CD4-positive, alpha-beta memory T cell (primary cell): ENCODE results near the gene AFDN. TPM values are rescaled to one million over a fixed set of nuclear protein-coding genes. Genes with fewer than 3 reads are reported as not detected.

Experiments
- CTCF ChIA-PET: fragments of 350-600 bp; sonication (Branson Sonifier 250); formaldehyde crosslinking; loops from one replicate; lab custom pipeline; 2021; ENCODE audit warnings: inconsistent platforms; ENCODE audit not compliant: partially characterized antibody; lab: Charles Lee
- POLR2A ChIA-PET: fragments of 350-600 bp; sonication (Branson Sonifier 250); formaldehyde crosslinking; loops from one replicate; lab custom pipeline; 2021; ENCODE audit not compliant: partially characterized antibody; lab: Charles Lee
- DNase-seq, 5 donors: peaks; one replicate each; pipeline versions ENCODE4 v3.0.0 to v3.0.0-alpha.2; 2020 to 2022; ENCODE audit warnings: mixed read lengths in 1 of 5
- H3K27ac ChIP-seq: one replicate; pipeline ENCODE4 v1.7.0; 2013; ENCODE audit warnings: low read depth, low read length
- H3K27me3 ChIP-seq: 2 replicates; pipeline ENCODE4 v1.7.0; 2013; ENCODE audit warnings: mild to moderate bottlenecking, low read length, moderate library complexity; ENCODE audit not compliant: insufficient read depth
- H3K36me3 ChIP-seq: 2 replicates; pipeline ENCODE4 v1.7.0; 2013; ENCODE audit warnings: mild to moderate bottlenecking, low read length, moderate library complexity; ENCODE audit not compliant: insufficient read depth
- H3K4me1 ChIP-seq: 2 replicates; pipeline ENCODE4 v1.7.0; 2013; ENCODE audit warnings: mild to moderate bottlenecking, low read length, moderate library complexity; ENCODE audit not compliant: insufficient read depth
- H3K4me3 ChIP-seq, 2 donors: one replicate each; pipeline ENCODE4 v1.7.0; 2013; ENCODE audit warnings: low read length in 2 of 2, mild to moderate bottlenecking in 1 of 2
- H3K9me3 ChIP-seq, 2 donors: one replicate each; pipeline ENCODE4 v1.7.0; 2013; ENCODE audit warnings: low read length in 2 of 2, control low read depth in 1 of 2; ENCODE audit not compliant: control insufficient read depth in 1 of 2
- H3K27ac Mint-ChIP-seq, 7 donors: one replicate each; pipeline ENCODE4 v1.8.0; 2020 to 2021; ENCODE audit warnings: mixed read lengths in 7 of 7, mild to moderate bottlenecking in 6 of 7, inconsistent platforms in 3 of 7, moderate library complexity in 3 of 7
- H3K27me3 Mint-ChIP-seq, 2 donors: one replicate each; pipeline ENCODE4 v1.8.0; 2020 to 2021; ENCODE audit warnings: mixed read lengths in 2 of 2
- H3K36me3 Mint-ChIP-seq, 2 donors: one replicate each; pipeline ENCODE4 v1.8.0; 2020 to 2021; ENCODE audit warnings: mixed read lengths in 2 of 2, inconsistent platforms in 1 of 2, mild to moderate bottlenecking in 1 of 2
- H3K4me1 Mint-ChIP-seq, 4 donors: one replicate each; pipeline ENCODE4 v1.8.0; 2020 to 2021; ENCODE audit warnings: mixed read lengths in 4 of 4, mild to moderate bottlenecking in 1 of 4
- H3K4me3 Mint-ChIP-seq, 8 donors: one replicate each; pipeline ENCODE4 v1.8.0; 2020 to 2021; ENCODE audit warnings: mixed read lengths in 8 of 8, mild to moderate bottlenecking in 7 of 8, moderate library complexity in 6 of 8, inconsistent platforms in 3 of 8
- H3K9me3 Mint-ChIP-seq, 8 donors: one replicate each; pipeline ENCODE4 v1.8.0; 2020 to 2021; ENCODE audit warnings: mixed read lengths in 8 of 8, mild to moderate bottlenecking in 5 of 8, inconsistent platforms in 3 of 8, moderate library complexity in 1 of 8
- intact Hi-C: fragments of 100-400 bp; cut with micrococcal nuclease; formaldehyde crosslinking; loops from one replicate; pipeline ENCODE4 v1.15.1; 2023
- polyA plus RNA-seq, 2 donors: library from polyadenylated mRNA; unstranded; fragments of 300-500 nt; fragmentation: Illumina TruSeq; gene quantifications; one replicate each; pipeline ENCODE4 v1.2.3, GENCODE V29; 2021
- total RNA-seq, 2 experiments: library from RNA; stranded (reverse); gene quantifications; one replicate each; pipeline ENCODE4 v1.2.3, GENCODE V29; 2021

The AFDN gene
- total and polyA plus RNA-seq, 4 experiments from 2014 or later, result 1.4 to 24.3 (median 15.3) TPM

DNA sequence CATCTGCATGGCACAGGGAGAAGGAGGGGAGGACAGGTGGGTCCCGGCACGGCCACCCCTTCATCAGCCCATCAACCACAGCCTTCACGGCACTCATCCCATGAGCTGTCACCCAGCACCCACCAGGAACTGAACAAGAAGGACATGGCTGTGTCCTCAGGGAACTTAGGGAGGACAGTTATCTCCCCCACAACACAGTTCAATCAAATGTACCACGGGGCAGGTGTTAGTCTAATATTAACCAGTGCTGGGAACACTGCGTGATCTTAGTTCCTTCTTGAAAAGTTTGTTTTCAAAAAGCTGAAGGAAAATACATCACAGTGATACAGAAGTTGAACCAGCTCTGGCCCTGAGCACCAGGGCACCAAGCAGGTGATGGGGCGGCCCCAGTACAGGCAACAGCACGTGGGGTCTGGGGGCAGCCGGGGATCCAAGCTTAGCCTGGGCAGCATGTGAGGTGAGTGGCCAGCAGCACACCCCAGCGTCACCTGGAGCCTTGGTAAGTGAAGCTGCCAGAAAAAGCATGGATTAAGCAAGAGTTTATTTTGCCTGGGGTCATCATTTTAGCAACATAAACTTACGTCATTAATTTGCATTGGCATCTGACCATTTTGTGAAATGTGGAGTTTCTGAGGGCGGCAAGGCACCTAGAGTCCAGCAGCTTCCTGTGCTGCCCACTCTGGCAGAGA is 35.5 kb upstream of the AFDN start:
- Mint-ChIP-seq H3K27ac (no peak overlapping the region), H3K36me3 (no peaks in the 10 kb centered on the region), H3K27me3 (peaks cover 12 to 27% of the 10 kb centered on the region in 2 donors), H3K9me3 (no peaks in the 10 kb centered on the region), H3K4me3 (no peak overlapping the region), H3K4me1 (peaks cover 5 to 6% (median 5%) of the 10 kb centered on the region in 4 donors)
- peaks cover 4% of the 10 kb centered on the region for H3K27me3 ChIP-seq
- intact Hi-C loops, result no loop called here
- no peak overlapping the region for H3K27ac ChIP-seq
- no peaks in the 10 kb centered on the region for H3K9me3 ChIP-seq
- ChIA-PET POLR2A (no interaction called here), CTCF (interaction anchor here (0.5 kb wide), 1 partner anchor 76 kb away, joined by 4 read pairs; no protein-coding TSS in a partner anchor)
- H3K4me3 ChIP-seq, result no peak overlapping the region
- no peaks in the 10 kb centered on the region for H3K4me1 ChIP-seq
- no peaks in the 10 kb centered on the region for H3K36me3 ChIP-seq
- DNase-seq, result no peak

DNA sequence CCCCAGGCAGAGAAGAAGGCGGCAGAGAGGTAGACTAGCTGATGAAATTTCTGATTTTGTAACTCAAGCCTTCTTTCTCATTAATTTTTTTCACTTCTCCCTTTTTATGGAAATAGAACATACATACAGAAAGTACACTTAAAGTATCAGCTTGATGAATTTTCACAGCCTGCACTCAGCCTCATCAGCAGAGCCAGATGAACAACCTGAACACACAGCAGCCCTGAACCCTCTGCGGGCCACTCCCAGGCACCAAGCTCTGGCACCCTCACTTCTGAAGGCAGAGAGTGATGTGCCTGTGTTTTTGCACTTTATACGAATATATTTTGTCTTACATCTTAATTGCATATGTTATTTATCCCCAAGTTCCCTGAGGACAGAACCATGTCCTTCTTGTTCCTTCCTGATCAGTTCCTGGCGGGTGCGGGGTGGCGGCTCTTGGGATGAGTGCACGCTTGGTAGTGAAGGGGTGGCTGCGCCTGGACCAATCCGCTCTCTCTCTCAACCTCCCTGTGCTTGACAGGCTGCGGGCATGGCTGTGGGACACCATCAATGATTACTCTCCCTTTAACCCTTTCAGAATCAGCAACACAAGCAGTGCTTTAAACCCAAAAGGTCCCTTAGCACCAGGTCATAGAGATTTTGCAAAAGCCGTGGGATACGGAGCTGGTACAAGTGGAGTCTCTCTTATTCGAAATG is 34.8 kb upstream of the AFDN start:
- Histone ChIP-seq H3K4me3 (no peak overlapping the region), H3K9me3 (no peaks in the 10 kb centered on the region), H3K4me1 (no peaks in the 10 kb centered on the region), H3K27me3 (peaks cover 6% of the 10 kb centered on the region), H3K27ac (no peak overlapping the region), H3K36me3 (no peaks in the 10 kb centered on the region)
- Mint-ChIP-seq H3K27me3 (peaks cover 16 to 30% of the 10 kb centered on the region in 2 donors), H3K4me1 (peaks cover 5 to 9% (median 6%) of the 10 kb centered on the region in 4 donors), H3K9me3 (peaks cover 0 to 1% (median 0%) of the 10 kb centered on the region in 8 donors), H3K4me3 (no peak overlapping the region), H3K27ac (no peak overlapping the region), H3K36me3 (no peaks in the 10 kb centered on the region)
- ChIA-PET POLR2A (no interaction called here), CTCF (interaction anchor here (0.5 kb wide), 1 partner anchor 76 kb away, joined by 4 read pairs; no protein-coding TSS in a partner anchor)
- no peak for DNase-seq
- intact Hi-C loops, result no loop called here

DNA sequence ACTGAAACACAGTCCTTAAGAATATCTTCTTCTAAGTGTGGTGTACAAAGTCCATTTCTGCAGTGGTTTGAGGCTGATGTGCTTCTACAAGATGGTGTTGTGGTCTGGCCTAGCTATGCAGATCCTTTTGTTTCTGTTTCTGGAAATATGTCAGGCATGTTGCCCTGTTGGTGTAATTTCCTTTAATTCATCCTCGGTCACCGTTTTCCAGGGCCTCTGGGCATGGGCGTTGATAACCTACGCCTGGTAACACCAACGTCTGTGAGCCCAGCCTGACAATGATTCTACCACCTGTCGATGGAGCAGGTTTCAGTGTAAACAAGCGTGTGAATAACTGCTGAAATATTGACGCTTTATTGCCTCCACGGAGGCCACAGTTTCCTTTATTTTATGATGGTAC is 33.3 kb upstream of the AFDN start:
- Mint-ChIP-seq H3K9me3 (peaks cover 0 to 1% (median 0%) of the 10 kb centered on the region in 8 donors), H3K36me3 (no peaks in the 10 kb centered on the region), H3K27ac (no peak overlapping the region), H3K4me3 (no peak overlapping the region), H3K27me3 (peaks cover 23 to 37% of the 10 kb centered on the region in 2 donors), H3K4me1 (peaks cover 5 to 14% (median 6%) of the 10 kb centered on the region in 4 donors)
- Histone ChIP-seq H3K4me3 (no peak overlapping the region), H3K27me3 (peaks cover 10% of the 10 kb centered on the region), H3K4me1 (no peaks in the 10 kb centered on the region), H3K27ac (no peak overlapping the region), H3K9me3 (no peaks in the 10 kb centered on the region), H3K36me3 (no peaks in the 10 kb centered on the region)
- ChIA-PET POLR2A (no interaction called here), CTCF (no interaction called here)
- intact Hi-C loops, result no loop called here
- no peak for DNase-seq

DNA sequence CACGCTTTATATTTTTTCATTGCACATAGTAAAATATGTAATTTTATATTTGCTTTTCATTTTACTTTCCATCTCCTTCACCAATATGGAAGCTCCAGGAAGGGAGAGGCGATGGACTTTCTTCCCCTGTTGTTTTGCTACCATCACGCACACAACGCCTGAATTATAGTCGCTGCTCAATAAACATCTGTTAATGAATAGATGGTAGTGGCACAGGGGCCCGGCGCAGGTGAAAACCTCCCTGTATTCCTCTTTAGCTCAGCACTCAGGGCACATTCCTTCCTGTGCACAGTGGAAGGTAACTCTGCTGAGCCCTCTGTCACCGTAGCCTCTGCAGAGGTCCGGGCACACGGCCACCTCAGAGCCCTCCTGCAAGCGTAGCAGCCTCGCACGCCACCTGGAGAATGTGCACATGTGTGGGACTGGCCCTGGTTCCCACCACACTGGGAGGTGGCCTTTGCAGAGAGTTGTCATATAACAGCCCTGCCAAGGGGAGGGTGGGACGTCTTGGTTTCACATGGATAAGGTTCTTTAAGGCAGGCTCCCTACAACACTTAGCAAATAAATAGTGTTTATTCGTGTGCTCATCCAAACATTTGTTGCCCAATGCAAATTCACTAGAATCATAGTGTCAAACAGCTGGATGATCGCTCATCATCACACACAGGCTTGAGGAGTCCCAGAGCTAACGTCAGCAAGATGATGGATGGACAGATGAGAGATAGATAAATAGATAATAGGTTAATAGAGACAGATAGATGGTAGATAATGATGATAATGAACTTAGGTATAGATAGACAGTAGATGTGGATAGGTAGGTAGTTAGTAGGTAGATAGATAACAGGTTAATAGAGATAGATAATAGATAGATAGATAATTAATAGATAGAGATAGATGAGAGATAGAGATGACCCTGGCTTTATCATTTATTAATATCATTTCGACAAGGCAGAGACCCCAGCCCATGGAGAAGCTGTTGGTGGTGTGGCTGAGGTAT is 32.3 kb upstream of the AFDN start:
- Mint-ChIP-seq H3K4me3 (peak overlapping the region in 4 of 8 donors; percentile 4 to 57 (median 34)), H3K4me1 (peaks cover 5 to 14% (median 6%) of the 10 kb centered on the region in 4 donors), H3K9me3 (peaks cover 0 to 1% (median 0%) of the 10 kb centered on the region in 8 donors), H3K27ac (no peak overlapping the region), H3K27me3 (peaks cover 28 to 37% of the 10 kb centered on the region in 2 donors), H3K36me3 (no peaks in the 10 kb centered on the region)
- intact Hi-C loops, result no loop called here
- ChIA-PET CTCF (no interaction called here), POLR2A (no interaction called here)
- DNase-seq, result no peak
- Histone ChIP-seq H3K4me1 (no peaks in the 10 kb centered on the region), H3K27me3 (peaks cover 10% of the 10 kb centered on the region), H3K27ac (no peak overlapping the region), H3K9me3 (no peaks in the 10 kb centered on the region), H3K4me3 (no peak overlapping the region), H3K36me3 (no peaks in the 10 kb centered on the region)

DNA sequence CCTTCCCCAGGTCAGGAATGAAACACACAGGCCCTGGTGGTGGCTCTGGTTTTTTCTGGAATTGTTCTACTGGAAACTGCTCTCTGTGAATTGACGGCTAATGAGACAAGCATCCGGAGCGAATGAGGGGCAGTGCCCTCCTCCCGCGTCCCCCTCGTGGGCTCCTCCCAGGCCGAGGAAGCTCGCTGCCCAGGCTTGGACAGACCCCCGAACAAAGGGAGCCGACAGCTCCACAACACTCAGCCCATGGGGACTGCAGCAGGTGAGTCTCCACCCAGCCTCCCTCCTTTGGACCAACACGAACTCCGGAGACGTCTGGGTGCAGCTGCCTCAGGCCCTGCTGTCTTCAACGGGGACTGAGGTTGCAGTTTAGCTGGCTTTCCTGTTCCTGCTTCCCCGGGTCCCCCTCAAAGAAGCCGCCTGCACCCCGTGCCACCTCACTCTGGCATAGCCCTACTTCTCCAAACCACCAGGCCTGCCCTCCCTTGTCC is 31.3 kb upstream of the AFDN start:
- no peak for DNase-seq
- ChIA-PET POLR2A (no interaction called here), CTCF (no interaction called here)
- H3K4me1 ChIP-seq, result no peaks in the 10 kb centered on the region
- Mint-ChIP-seq H3K9me3 (peaks cover 0 to 1% (median 0%) of the 10 kb centered on the region in 8 donors), H3K27me3 (peaks cover 31 to 37% of the 10 kb centered on the region in 2 donors), H3K4me1 (peaks cover 5 to 14% (median 6%) of the 10 kb centered on the region in 4 donors), H3K27ac (no peak overlapping the region), H3K36me3 (no peaks in the 10 kb centered on the region), H3K4me3 (peak overlapping the region in 3 of 8 donors; percentile 17 to 53 (median 43))
- no peak overlapping the region for H3K4me3 ChIP-seq
- H3K27me3 ChIP-seq, result peaks cover 10% of the 10 kb centered on the region
- intact Hi-C loops, result no loop called here
- H3K27ac ChIP-seq, result no peak overlapping the region
- no peaks in the 10 kb centered on the region for H3K36me3 ChIP-seq
- H3K9me3 ChIP-seq, result no peaks in the 10 kb centered on the region

DNA sequence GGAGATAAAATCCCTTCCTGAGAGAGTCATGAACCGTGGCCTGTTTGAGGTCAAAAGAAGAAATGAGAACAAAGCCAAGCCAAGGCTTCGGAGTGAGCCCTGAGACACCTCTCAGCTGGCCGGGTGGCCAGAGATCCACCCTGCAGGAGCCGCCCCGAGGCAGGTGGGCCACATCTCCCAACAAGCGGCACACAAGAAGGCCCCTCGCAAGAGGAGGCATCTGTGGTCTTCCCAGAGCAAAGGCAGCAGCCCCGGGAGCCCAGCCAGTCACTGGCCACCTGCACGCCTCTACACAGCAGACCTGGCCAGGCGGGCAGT is 30.9 kb upstream of the AFDN start:
- Mint-ChIP-seq H3K4me3 (peak overlapping the region in 3 of 8 donors; percentile 17 to 53 (median 43)), H3K36me3 (no peaks in the 10 kb centered on the region), H3K4me1 (peaks cover 5 to 14% (median 6%) of the 10 kb centered on the region in 4 donors), H3K27ac (no peak overlapping the region), H3K27me3 (peaks cover 28 to 34% of the 10 kb centered on the region in 2 donors), H3K9me3 (peaks cover 0 to 1% (median 0%) of the 10 kb centered on the region in 8 donors)
- ChIA-PET POLR2A (no interaction called here), CTCF (no interaction called here)
- Histone ChIP-seq H3K9me3 (no peaks in the 10 kb centered on the region), H3K27ac (no peak overlapping the region), H3K4me1 (no peaks in the 10 kb centered on the region), H3K27me3 (peaks cover 10% of the 10 kb centered on the region), H3K36me3 (no peaks in the 10 kb centered on the region), H3K4me3 (no peak overlapping the region)
- intact Hi-C loops, result no loop called here
- no peak for DNase-seq
